SK-N-SH (cell line): ENCODE measurements around the gene IFITM5. TPM values are rescaled to one million over a fixed set of nuclear protein-coding genes. Genes with fewer than 3 reads are reported as not detected.

Source experiments
- CTCF ChIA-PET: fragments of 300-600, 350-600 bp; formaldehyde crosslinking; extraction: SDS; loops from one replicate; lab custom pipeline; 2021; lab: Yijun Ruan, JAX
- POLR2A ChIA-PET: fragments of 350-600 bp; sonication (Branson Sonifier 250); formaldehyde crosslinking; extraction: SDS; loops from one replicate; lab custom pipeline; 2020; ENCODE audit warnings: antibody characterized with exemption, inconsistent platforms; lab: Yijun Ruan, JAX
- DNase-seq: peaks from one replicate; pipeline ENCODE4 v3.0.0; 2012
- H2AFZ ChIP-seq: fragments of 200-600 bp; sonication (generic); 2 replicates; pipeline ENCODE4 v1.8.1; 2016; ENCODE audit warnings: antibody characterized with exemption, mild to moderate bottlenecking, low read depth
- H3F3A ChIP-seq: fragments of 200-600 bp; sonication (generic); replicated peaks from 2 replicates; pipeline ENCODE3; 2016; ENCODE audit warnings: antibody characterized with exemption, mild to moderate bottlenecking; ENCODE audit not compliant: insufficient read depth
- H3K27ac ChIP-seq, 2 experiments: fragments of 200-500 bp in 1 of 2; fragments of 200-600 bp in 1 of 2; sonication (Bioruptor generic) in 1 of 2; sonication (generic), shearing (Covaris generic) in 1 of 2; 2 replicates each; pipeline versions ENCODE4 v1.5.1 to v1.6.1; 2014 to 2016; ENCODE audit warnings: low read depth in 2 of 2, inconsistent platforms in 1 of 2, low read length in 1 of 2, mild to moderate bottlenecking in 1 of 2, mixed read lengths in 1 of 2
- H3K27me3 ChIP-seq: fragments of 200-600 bp; sonication (generic), shearing (Covaris generic); 2 replicates; pipeline ENCODE4 v1.6.1; 2016; ENCODE audit warnings: mixed run types; ENCODE audit not compliant: insufficient read depth
- H3K36me3 ChIP-seq, 2 experiments: fragments of 200-500 bp in 1 of 2; fragments of 200-600 bp in 1 of 2; sonication (Bioruptor generic) in 1 of 2; sonication (generic) in 1 of 2; replicated peaks in 1 of 2; 2 replicates each; pipeline versions ENCODE3 to v1.5.1; 2014 to 2016; ENCODE audit warnings: low read length in 1 of 2, mild to moderate bottlenecking in 1 of 2; ENCODE audit not compliant: insufficient read depth in 2 of 2, control insufficient read depth in 1 of 2
- H3K4me1 ChIP-seq, 2 experiments: fragments of 200-500 bp in 1 of 2; fragments of 200-600 bp in 1 of 2; sonication (Bioruptor generic) in 1 of 2; sonication (generic), shearing (Covaris generic) in 1 of 2; 2 replicates each; pipeline versions ENCODE4 v1.5.1 to v1.6.1; 2014 to 2016; ENCODE audit warnings: low read depth in 1 of 2, low read length in 1 of 2, mixed run types in 1 of 2; ENCODE audit not compliant: insufficient read depth in 2 of 2, control insufficient read depth in 1 of 2
- H3K4me2 ChIP-seq: fragments of 200-600 bp; sonication (generic), shearing (Covaris generic); 2 replicates; pipeline ENCODE4 v1.6.1; 2017; ENCODE audit warnings: mixed run types
- H3K4me3 ChIP-seq, 2 experiments: fragments of 200-500 bp in 1 of 2; fragments of 200-600 bp in 1 of 2; sonication (Bioruptor generic) in 1 of 2; sonication (generic), shearing (Covaris generic) in 1 of 2; 2 replicates each; pipeline versions ENCODE4 v1.5.1 to v1.8.1; 2014 to 2016; ENCODE audit warnings: low read depth in 2 of 2, inconsistent platforms in 1 of 2, low read length in 1 of 2, mild to moderate bottlenecking in 1 of 2, mixed read lengths in 1 of 2, moderate library complexity in 1 of 2
- H3K79me2 ChIP-seq: fragments of 200-600 bp; sonication (generic); 2 replicates; pipeline ENCODE4 v1.8.1; 2017; ENCODE audit warnings: mild to moderate bottlenecking; ENCODE audit not compliant: insufficient read depth
- H3K9ac ChIP-seq: fragments of 200-600 bp; sonication (generic); 2 replicates; pipeline ENCODE4 v1.6.1; 2017; ENCODE audit warnings: mixed run types
- H3K9me2 ChIP-seq: fragments of 200-600 bp; sonication (generic); 2 replicates; pipeline ENCODE4 v1.6.1; 2017; ENCODE audit warnings: mixed run types
- H3K9me3 ChIP-seq: fragments of 200-600 bp; sonication (generic); 2 replicates; pipeline ENCODE4 v1.6.1; 2017; ENCODE audit warnings: mixed run types, mild to moderate bottlenecking, moderate library complexity
- H4K20me1 ChIP-seq: fragments of 200-600 bp; sonication (generic); 2 replicates; pipeline ENCODE4 v1.6.1; 2017; ENCODE audit warnings: mild to moderate bottlenecking, mixed run types; ENCODE audit not compliant: insufficient read depth
- CHD2 ChIP-seq: fragments of 150-350 bp; IDR thresholded peaks from 2 replicates; pipeline ENCODE4 v1.6.1; 2018; ENCODE audit warnings: low read length; ENCODE audit not compliant: partially characterized antibody
- ELF1 ChIP-seq: IDR thresholded peaks from 2 replicates; pipeline ENCODE4 v1.4.0; 2012
- FOXM1 ChIP-seq: IDR thresholded peaks from 2 replicates; pipeline ENCODE4 v1.4.0; 2012; ENCODE audit warnings: low read depth, mild to moderate bottlenecking
- GABPA ChIP-seq: IDR thresholded peaks from 2 replicates; pipeline ENCODE4 v1.4.0; 2012; ENCODE audit warnings: low read depth, mild to moderate bottlenecking
- JUND ChIP-seq: IDR thresholded peaks from 2 replicates; pipeline ENCODE4 v1.4.0; 2012
- NFIC ChIP-seq: IDR thresholded peaks from 2 replicates; pipeline ENCODE4 v1.4.0; 2012; ENCODE audit warnings: borderline replicate concordance
- NRF1 ChIP-seq: IDR thresholded peaks from 2 replicates; pipeline ENCODE4 v1.6.1; 2012; ENCODE audit warnings: low read depth, mild to moderate bottlenecking, low read length
- RAD21 ChIP-seq: IDR thresholded peaks from 2 replicates; pipeline ENCODE4 v1.6.1; 2012; ENCODE audit warnings: mild to moderate bottlenecking, low read length
- RFX5 ChIP-seq: IDR thresholded peaks from 2 replicates; pipeline ENCODE4 v1.6.1; 2012; ENCODE audit warnings: mild to moderate bottlenecking, improper control_type of control experiment, low read length
- RXRA ChIP-seq: IDR thresholded peaks from 2 replicates; pipeline ENCODE4 v1.4.0; 2012; ENCODE audit warnings: low read depth, mild to moderate bottlenecking, borderline replicate concordance
- TAF1 ChIP-seq: IDR thresholded peaks from 2 replicates; pipeline ENCODE4 v1.6.1; 2012; ENCODE audit warnings: low read depth, mild to moderate bottlenecking, low read length, moderate library complexity, borderline replicate concordance
- TEAD4 ChIP-seq: IDR thresholded peaks from 2 replicates; pipeline ENCODE4 v1.4.0; 2012; ENCODE audit warnings: mild to moderate bottlenecking, borderline replicate concordance; ENCODE audit not compliant: insufficient read depth
- YY1 ChIP-seq: IDR thresholded peaks from 2 replicates; pipeline ENCODE4 v1.4.0; 2012; ENCODE audit warnings: low read depth, mild to moderate bottlenecking
- whole genome bisulfite sequencing: methylation state at CpG from one replicate; pipeline ENCODE4 v1.1.6; 2017; ENCODE audit warnings: low lambda C conversion rate; 5-methylcytosine and 5-hydroxymethylcytosine counted together
- polyA plus RNA-seq, 3 experiments: library from polyadenylated mRNA; depleted of rRNA; stranded (reverse); fragments of >200 nt; gene quantifications; 2 replicates each; pipeline ENCODE4 v1.2.3, GENCODE V29; 2012
- TF ChIP-seq, protein P1 (sequence below): IDR thresholded peaks from 2 replicates; pipeline ENCODE4 v1.6.1; 2012; ENCODE audit warnings: mild to moderate bottlenecking, low read depth, low read length, moderate library complexity
- TF ChIP-seq, protein P2 (sequence below): IDR thresholded peaks from 2 replicates; pipeline ENCODE4 v1.4.0; 2012; ENCODE audit warnings: low read depth, borderline replicate concordance
- TF ChIP-seq, protein P3 (sequence below): IDR thresholded peaks from 2 replicates; pipeline ENCODE4; 2012
- TF ChIP-seq, protein P4 (sequence below): IDR thresholded peaks from 2 replicates; pipeline ENCODE4 v1.4.0; 2012; ENCODE audit warnings: low read depth, borderline replicate concordance
- TF ChIP-seq, protein P5 (sequence below): fragments of 150-350 bp; IDR thresholded peaks from 2 replicates; pipeline ENCODE4 v1.6.1; 2016; ENCODE audit warnings: mild to moderate bottlenecking, low read depth, low read length

Gene IFITM5
- polyA plus RNA-seq, 1 of the 3 experiments (the other 2 are of a cell fraction): not detected

DNA sequence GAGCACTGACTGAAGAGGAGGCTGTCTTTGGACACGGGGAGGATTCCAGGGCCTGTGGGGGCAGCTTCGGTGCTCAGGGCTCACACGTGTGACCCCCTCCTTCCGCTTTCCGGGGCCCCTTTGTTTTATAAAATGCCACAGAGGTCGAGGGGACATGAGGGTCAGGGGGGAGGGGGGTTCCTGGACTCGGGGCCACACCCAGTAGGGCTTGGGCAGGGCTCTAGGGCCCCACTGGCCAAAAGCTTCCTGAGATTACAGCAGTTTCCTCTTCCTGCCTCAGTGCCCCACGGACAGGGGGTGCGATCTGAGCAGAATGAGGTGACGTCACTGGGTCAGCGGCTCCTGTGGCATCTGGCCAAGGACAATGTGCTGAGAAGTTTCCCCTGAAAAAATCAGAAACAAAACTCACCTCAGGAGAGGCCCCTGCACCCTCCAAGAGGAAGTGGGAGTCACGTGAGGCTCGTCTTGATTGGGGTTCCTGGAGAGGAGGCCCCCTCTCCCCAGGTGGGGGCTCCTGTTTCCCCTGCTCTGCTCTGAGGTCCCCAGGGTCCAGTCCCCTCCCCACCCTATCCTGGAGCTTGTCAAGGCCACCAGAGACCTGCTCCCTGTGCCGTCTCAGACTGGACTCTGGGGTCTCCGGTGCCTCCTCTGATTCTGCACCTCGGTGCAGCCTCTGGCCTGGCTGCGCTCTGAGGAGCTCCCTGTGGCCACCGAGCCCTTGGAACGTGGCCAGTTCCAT is 27.7 kb upstream of the IFITM5 start:
- Histone ChIP-seq H3K79me2 (no peaks in the 10 kb centered on the region), H2AFZ (no peak overlapping the region), H3K27ac (no peak overlapping the region), H3K4me1 (no peaks in the 10 kb centered on the region; a peak in 1 of 4 replicates), H3K4me3 (no peak overlapping the region), H3K36me3 (no peaks in the 10 kb centered on the region), H3F3A (no peaks in the 10 kb centered on the region), H4K20me1 (no peaks in the 10 kb centered on the region), H3K9ac (no peak overlapping the region), H3K27me3 (no peaks in the 10 kb centered on the region), H3K9me3 (no peaks in the 10 kb centered on the region), H3K9me2 (no peaks in the 10 kb centered on the region), H3K4me2 (no peak overlapping the region)
- DNase-seq: peak; percentile 14
- TF ChIP-seq RAD21: no peak
- no peak for TF ChIP-seq JUND
- no peak for TF ChIP-seq CHD2
- TF ChIP-seq RFX5: no peak
- no peak for TF ChIP-seq FOXM1
- TF ChIP-seq ELF1: no peak
- TF ChIP-seq NFIC: no peak
- TF ChIP-seq, protein P1, sequence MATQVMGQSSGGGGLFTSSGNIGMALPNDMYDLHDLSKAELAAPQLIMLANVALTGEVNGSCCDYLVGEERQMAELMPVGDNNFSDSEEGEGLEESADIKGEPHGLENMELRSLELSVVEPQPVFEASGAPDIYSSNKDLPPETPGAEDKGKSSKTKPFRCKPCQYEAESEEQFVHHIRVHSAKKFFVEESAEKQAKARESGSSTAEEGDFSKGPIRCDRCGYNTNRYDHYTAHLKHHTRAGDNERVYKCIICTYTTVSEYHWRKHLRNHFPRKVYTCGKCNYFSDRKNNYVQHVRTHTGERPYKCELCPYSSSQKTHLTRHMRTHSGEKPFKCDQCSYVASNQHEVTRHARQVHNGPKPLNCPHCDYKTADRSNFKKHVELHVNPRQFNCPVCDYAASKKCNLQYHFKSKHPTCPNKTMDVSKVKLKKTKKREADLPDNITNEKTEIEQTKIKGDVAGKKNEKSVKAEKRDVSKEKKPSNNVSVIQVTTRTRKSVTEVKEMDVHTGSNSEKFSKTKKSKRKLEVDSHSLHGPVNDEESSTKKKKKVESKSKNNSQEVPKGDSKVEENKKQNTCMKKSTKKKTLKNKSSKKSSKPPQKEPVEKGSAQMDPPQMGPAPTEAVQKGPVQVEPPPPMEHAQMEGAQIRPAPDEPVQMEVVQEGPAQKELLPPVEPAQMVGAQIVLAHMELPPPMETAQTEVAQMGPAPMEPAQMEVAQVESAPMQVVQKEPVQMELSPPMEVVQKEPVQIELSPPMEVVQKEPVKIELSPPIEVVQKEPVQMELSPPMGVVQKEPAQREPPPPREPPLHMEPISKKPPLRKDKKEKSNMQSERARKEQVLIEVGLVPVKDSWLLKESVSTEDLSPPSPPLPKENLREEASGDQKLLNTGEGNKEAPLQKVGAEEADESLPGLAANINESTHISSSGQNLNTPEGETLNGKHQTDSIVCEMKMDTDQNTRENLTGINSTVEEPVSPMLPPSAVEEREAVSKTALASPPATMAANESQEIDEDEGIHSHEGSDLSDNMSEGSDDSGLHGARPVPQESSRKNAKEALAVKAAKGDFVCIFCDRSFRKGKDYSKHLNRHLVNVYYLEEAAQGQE: no peak
- TF ChIP-seq TAF1: no peak
- TF ChIP-seq TEAD4: no peak
- TF ChIP-seq, protein P2, sequence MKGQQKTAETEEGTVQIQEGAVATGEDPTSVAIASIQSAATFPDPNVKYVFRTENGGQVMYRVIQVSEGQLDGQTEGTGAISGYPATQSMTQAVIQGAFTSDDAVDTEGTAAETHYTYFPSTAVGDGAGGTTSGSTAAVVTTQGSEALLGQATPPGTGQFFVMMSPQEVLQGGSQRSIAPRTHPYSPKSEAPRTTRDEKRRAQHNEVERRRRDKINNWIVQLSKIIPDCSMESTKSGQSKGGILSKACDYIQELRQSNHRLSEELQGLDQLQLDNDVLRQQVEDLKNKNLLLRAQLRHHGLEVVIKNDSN: no peak
- TF ChIP-seq NRF1: no peak
- TF ChIP-seq, protein P3, sequence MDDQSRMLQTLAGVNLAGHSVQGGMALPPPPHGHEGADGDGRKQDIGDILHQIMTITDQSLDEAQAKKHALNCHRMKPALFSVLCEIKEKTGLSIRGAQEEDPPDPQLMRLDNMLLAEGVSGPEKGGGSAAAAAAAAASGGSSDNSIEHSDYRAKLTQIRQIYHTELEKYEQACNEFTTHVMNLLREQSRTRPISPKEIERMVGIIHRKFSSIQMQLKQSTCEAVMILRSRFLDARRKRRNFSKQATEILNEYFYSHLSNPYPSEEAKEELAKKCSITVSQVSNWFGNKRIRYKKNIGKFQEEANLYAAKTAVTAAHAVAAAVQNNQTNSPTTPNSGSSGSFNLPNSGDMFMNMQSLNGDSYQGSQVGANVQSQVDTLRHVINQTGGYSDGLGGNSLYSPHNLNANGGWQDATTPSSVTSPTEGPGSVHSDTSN: no peak
- no peak for TF ChIP-seq YY1
- TF ChIP-seq, protein P4, sequence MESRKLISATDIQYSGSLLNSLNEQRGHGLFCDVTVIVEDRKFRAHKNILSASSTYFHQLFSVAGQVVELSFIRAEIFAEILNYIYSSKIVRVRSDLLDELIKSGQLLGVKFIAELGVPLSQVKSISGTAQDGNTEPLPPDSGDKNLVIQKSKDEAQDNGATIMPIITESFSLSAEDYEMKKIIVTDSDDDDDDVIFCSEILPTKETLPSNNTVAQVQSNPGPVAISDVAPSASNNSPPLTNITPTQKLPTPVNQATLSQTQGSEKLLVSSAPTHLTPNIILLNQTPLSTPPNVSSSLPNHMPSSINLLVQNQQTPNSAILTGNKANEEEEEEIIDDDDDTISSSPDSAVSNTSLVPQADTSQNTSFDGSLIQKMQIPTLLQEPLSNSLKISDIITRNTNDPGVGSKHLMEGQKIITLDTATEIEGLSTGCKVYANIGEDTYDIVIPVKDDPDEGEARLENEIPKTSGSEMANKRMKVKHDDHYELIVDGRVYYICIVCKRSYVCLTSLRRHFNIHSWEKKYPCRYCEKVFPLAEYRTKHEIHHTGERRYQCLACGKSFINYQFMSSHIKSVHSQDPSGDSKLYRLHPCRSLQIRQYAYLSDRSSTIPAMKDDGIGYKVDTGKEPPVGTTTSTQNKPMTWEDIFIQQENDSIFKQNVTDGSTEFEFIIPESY: no peak
- TF ChIP-seq RXRA: no peak
- TF ChIP-seq, protein P5, sequence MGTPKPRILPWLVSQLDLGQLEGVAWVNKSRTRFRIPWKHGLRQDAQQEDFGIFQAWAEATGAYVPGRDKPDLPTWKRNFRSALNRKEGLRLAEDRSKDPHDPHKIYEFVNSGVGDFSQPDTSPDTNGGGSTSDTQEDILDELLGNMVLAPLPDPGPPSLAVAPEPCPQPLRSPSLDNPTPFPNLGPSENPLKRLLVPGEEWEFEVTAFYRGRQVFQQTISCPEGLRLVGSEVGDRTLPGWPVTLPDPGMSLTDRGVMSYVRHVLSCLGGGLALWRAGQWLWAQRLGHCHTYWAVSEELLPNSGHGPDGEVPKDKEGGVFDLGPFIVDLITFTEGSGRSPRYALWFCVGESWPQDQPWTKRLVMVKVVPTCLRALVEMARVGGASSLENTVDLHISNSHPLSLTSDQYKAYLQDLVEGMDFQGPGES: no peak
- no peak for TF ChIP-seq GABPA
- POLR2A ChIA-PET: no interaction called here
- CTCF ChIA-PET: interaction anchor here (1.3 kb wide), 2 partner anchors 22 to 70 kb away, joined by 3 to 4 read pairs; no protein-coding TSS in a partner anchor
- 73% methylated on average over 18 of the region's 19 CpGs for WGBS
